GM12878 (cell line): ENCODE measurements around the gene JOSD2. TPM values are rescaled to one million over a fixed set of nuclear protein-coding genes. Genes with fewer than 3 reads are reported as not detected.
A peak's percentile ranks its signal among the peaks of the same experiment; 100 is the strongest.

ENCODE experiments used
- ATAC-seq: fragments of 200-7000 bp; cut with Tn5 transposase; 3 replicates; pipeline ENCODE4 v1.9.1; 2020; ENCODE audit warnings: mild to moderate bottlenecking, moderate library complexity
- BruUV-seq: library from RNA; stranded (reverse); fragments of 400-500 nt; replicated peaks from 2 replicates; lab custom pipeline; 2021; lab: Mats Ljungman, UMichigan
- CTCF ChIA-PET: fragments of 300-600 bp; sonication (Branson Sonifier 250); formaldehyde crosslinking; extraction: SDS; loops from one replicate; lab custom pipeline; 2021; ENCODE audit warnings: inconsistent platforms; lab: Yijun Ruan, JAX
- POLR2A ChIA-PET: fragments of 350-600 bp; formaldehyde crosslinking; extraction: SDS; loops from one replicate; lab custom pipeline; 2021; ENCODE audit warnings: inconsistent platforms; lab: Charles Lee
- RAD21 ChIA-PET: fragments of 300-600 bp; sonication (Branson Sonifier 250); formaldehyde crosslinking; loops from one replicate; lab custom pipeline; 2023; ENCODE audit warnings: antibody characterized with exemption; ENCODE audit not compliant: unreplicated experiment; lab: Charles Lee
- SMC1A ChIA-PET: fragments of 300-600 bp; sonication (Branson Sonifier 250); formaldehyde crosslinking; loops from one replicate; lab custom pipeline; 2023; ENCODE audit not compliant: unreplicated experiment, uncharacterized antibody; lab: Charles Lee
- DNase-seq: peaks from one replicate; pipeline ENCODE4 v3.0.0-alpha.2; 2011; ENCODE audit warnings: low read depth, low spot score
- FAIRE-seq: peaks from 3 replicates; lab custom pipeline; 2011; peaks lifted over from hg19 to GRCh38; lab: Jason Lieb, UNC
- H2AFZ ChIP-seq: 2 replicates; pipeline ENCODE4 v1.6.0; 2011; ENCODE audit warnings: low read depth, low read length, control low read depth; ENCODE audit not compliant: control insufficient read depth
- H3K27ac ChIP-seq: 2 replicates; pipeline ENCODE4 v1.5.1; 2011; ENCODE audit warnings: control low read depth; ENCODE audit not compliant: control insufficient read depth, insufficient read depth
- H3K27me3 ChIP-seq, 2 experiments: replicated peaks in 1 of 2; 2 replicates each; pipeline versions ENCODE4 v1.6.0 to v1.6.1; 2011; ENCODE audit warnings: low read length in 1 of 2; ENCODE audit not compliant: control insufficient read depth in 2 of 2, insufficient read depth in 2 of 2
- H3K36me3 ChIP-seq, 2 experiments: 2 replicates each; pipeline ENCODE4 v1.5.1; 2011; ENCODE audit warnings: low read length in 1 of 2; ENCODE audit not compliant: control insufficient read depth in 2 of 2, insufficient read depth in 2 of 2
- H3K4me1 ChIP-seq: 2 replicates; pipeline ENCODE4 v1.6.1; 2011; ENCODE audit warnings: mild to moderate bottlenecking, low read length, moderate library complexity, mixed read lengths; ENCODE audit not compliant: control insufficient read depth, insufficient read depth
- H3K4me2 ChIP-seq: 2 replicates; pipeline ENCODE4 v1.6.0; 2011; ENCODE audit warnings: control low read depth; ENCODE audit not compliant: control insufficient read depth, insufficient read depth
- H3K4me3 ChIP-seq: fragments of 200-600 bp; sonication (generic); 2 replicates; pipeline ENCODE4 v1.5.1; 2016
- H3K79me2 ChIP-seq: 2 replicates; pipeline ENCODE4 v1.6.0; 2011; ENCODE audit warnings: low read length; ENCODE audit not compliant: control insufficient read depth, insufficient read depth
- H3K9ac ChIP-seq: 2 replicates; pipeline ENCODE4 v1.8.0; 2011; ENCODE audit warnings: low read length, control low read depth, mixed read lengths; ENCODE audit not compliant: control insufficient read depth, insufficient read depth
- H3K9me3 ChIP-seq: replicated peaks from 3 replicates; pipeline ENCODE4 v1.5.1; 2011; ENCODE audit warnings: mild to moderate bottlenecking, low read length; ENCODE audit not compliant: control insufficient read depth, insufficient read depth
- H4K20me1 ChIP-seq: 2 replicates; pipeline ENCODE4 v1.6.0; 2011; ENCODE audit not compliant: control insufficient read depth, insufficient read depth
- CREM ChIP-seq: IDR thresholded peaks from 2 replicates; pipeline ENCODE4 v1.6.1; 2014; ENCODE audit warnings: antibody characterized with exemption, low read depth
- ESRRA ChIP-seq: IDR thresholded peaks from 2 replicates; pipeline ENCODE4 v1.6.1; 2012; ENCODE audit warnings: mild to moderate bottlenecking, low read length, improper control_type of control experiment
- POLR2AphosphoS5 ChIP-seq: IDR thresholded peaks from 2 replicates; pipeline ENCODE4 v1.6.1; 2011; ENCODE audit warnings: mild to moderate bottlenecking, low read length, inconsistent platforms
- RCOR1 ChIP-seq: conservative IDR thresholded peaks from 2 replicates; pipeline ENCODE4 v1.6.1; 2012; ENCODE audit warnings: low read depth, low read length, improper control_type of control experiment
- STAT3 ChIP-seq: IDR thresholded peaks from 2 replicates; pipeline ENCODE4 v1.6.1; 2011; ENCODE audit warnings: low read depth, low read length, improper control_type of control experiment
- TCF3 ChIP-seq: IDR thresholded peaks from 2 replicates; pipeline ENCODE4 v1.6.1; 2012; ENCODE audit warnings: low read depth, mild to moderate bottlenecking, low read length, borderline replicate concordance; ENCODE audit not compliant: insufficient read depth
- ZZZ3 ChIP-seq: IDR thresholded peaks from 2 replicates; pipeline ENCODE4 v1.6.1; 2011; ENCODE audit warnings: low read depth; ENCODE audit not compliant: control insufficient read depth, insufficient read length
- WGBS: methylation state at CpG from one replicate; pipeline ENCODE4 v1.1.6; 2016; ENCODE audit warnings: low lambda C conversion rate; ENCODE audit not compliant: insufficient replicate concordance, insufficient coverage; ENCODE audit errors: missing lambda C conversion rate; 5-methylcytosine and 5-hydroxymethylcytosine counted together
- in situ Hi-C: fragments of 300-500 bp; cut with MboI; formaldehyde crosslinking; loops from 9 replicates; pipeline ENCODE4 v1.14.3; 2018; ENCODE audit warnings: mixed read lengths
- intact Hi-C: fragments of 100-400 bp; cut with micrococcal nuclease; formaldehyde crosslinking; loops from one replicate; pipeline ENCODE4 v1.14.2; 2022; ENCODE audit not compliant: unreplicated experiment
- polyA plus RNA-seq, 11 experiments: library from polyadenylated mRNA; depleted of rRNA in 4 of 11; unstranded in 6 of 11; stranded (reverse) in 5 of 11; fragments of >200 nt; fragmentation: Nextera tagmentation in 4 of 11; fragmentation: Illumina TruSeq in 1 of 11; extraction: Ambion mirVana in 4 of 11; extraction: Trizol in 1 of 11; gene quantifications; 1 replicate in 1 of 11; 2 replicates in 10 of 11; pipeline versions ENCODE4 v1.2.1 to v1.2.3, GENCODE V29; 2011 to 2016; ENCODE audit warnings: inconsistent platforms in 2 of 11, missing spikeins in 2 of 11, low read depth in 1 of 11
- total RNA-seq, 4 experiments: library from RNA; depleted of rRNA in 3 of 4; stranded (reverse); fragments of >200 nt in 3 of 4; fragmentation: Illumina TruSeq in 1 of 4; extraction: Trizol in 1 of 4; gene quantifications; 2 replicates each; pipeline versions ENCODE4 v1.2.1 to v1.2.3, GENCODE V29; 2013 to 2021
- TF ChIP-seq, protein P1 (sequence below): fragments of 450-650 bp; IDR thresholded peaks from 2 replicates; pipeline ENCODE4 v1.6.1; 2016; ENCODE audit warnings: mild to moderate bottlenecking

Gene JOSD2
- total and polyA plus RNA-seq, 10 of the 15 experiments (the other 5 are each of a cell fraction or from before 2014, with no cell fraction given): 0.91 to 26.7 (median 13.0) TPM

DNA sequence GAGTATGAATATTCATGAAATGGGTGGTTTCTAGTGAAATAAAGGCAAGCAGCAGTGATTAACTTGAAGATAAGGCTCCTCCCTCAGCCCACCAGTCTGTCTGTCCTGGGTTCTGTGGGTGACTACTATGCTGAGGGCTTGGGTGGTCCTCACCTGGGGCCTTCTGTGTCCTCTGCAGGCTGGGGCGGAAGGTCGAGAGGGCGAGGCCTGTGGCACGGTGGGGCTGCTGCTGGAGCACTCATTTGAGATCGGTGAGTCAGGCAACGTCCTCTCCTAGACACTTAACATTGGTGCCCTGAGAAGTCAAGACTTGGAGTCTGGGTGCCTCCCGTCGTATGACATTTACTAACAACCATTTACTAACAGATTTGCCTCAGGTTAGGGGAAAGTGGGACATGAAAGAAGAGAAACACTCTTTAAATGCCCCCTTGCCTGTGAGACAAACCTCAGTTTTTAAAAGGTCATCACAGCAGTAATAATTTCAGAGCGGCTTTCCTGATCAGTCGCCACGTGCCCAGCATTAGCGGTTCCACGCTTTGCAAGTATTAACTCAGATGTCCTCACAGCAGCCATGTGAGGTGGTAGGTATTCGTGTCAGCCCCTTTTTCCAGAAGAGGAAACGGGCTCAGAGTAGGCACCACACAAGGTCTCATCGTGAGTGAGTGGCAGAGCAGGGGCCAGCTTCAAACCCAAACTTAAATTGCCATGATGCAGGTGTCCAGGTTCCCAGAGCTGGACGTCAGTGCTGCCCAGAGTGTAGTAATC is 33.1 kb downstream of the JOSD2 start:
- FAIRE-seq (no peak), DNase-seq (no peak), ATAC-seq (no peak)
- H3K9ac ChIP-seq: no peak overlapping the region
- H3K4me2 ChIP-seq: peak overlapping the region; percentile 56
- SMC1A ChIA-PET: no interaction called here
- no TSS peak for BruUV-seq
- H3K27me3 ChIP-seq: no peaks in the 10 kb centered on the region
- TF ChIP-seq STAT3: no peak
- TF ChIP-seq POLR2AphosphoS5: 0 out of 2 replicates have a peak, but pooled peaks have one; percentile 16
- no peak for TF ChIP-seq TCF3
- CTCF ChIA-PET: interaction anchor here (1.1 to 1.8 kb wide), 2 partner anchors 17 to 78 kb away, joined by 3 to 6 read pairs; no protein-coding TSS in a partner anchor
- peaks cover 22% of the 10 kb centered on the region for H3K79me2 ChIP-seq
- in situ Hi-C loops (no loop called here), intact Hi-C loops (no loop called here)
- H3K36me3 ChIP-seq: peaks cover 9 to 21% of the 10 kb centered on the region in 2 experiments; a peak in 3 of 4 replicates
- POLR2A ChIA-PET: no interaction called here
- H2AFZ ChIP-seq: no peak overlapping the region
- H4K20me1 ChIP-seq: no peaks in the 10 kb centered on the region
- peak overlapping the region; percentile 90 for H3K4me3 ChIP-seq
- H3K9me3 ChIP-seq: peaks cover 6% of the 10 kb centered on the region; the same call in 2 of the 3 replicates
- RAD21 ChIA-PET: no interaction called here
- no peaks in the 10 kb centered on the region for H3K4me1 ChIP-seq
- WGBS: 98% methylated on average over 17 of the region's 17 CpGs
- no peak overlapping the region for H3K27ac ChIP-seq

GRCh38 chr19:50476907-50477238 is 34.1 kb downstream of the JOSD2 start:
- peaks cover 6% of the 10 kb centered on the region; the same call in 2 of the 3 replicates for H3K9me3 ChIP-seq
- TF ChIP-seq, protein P1, sequence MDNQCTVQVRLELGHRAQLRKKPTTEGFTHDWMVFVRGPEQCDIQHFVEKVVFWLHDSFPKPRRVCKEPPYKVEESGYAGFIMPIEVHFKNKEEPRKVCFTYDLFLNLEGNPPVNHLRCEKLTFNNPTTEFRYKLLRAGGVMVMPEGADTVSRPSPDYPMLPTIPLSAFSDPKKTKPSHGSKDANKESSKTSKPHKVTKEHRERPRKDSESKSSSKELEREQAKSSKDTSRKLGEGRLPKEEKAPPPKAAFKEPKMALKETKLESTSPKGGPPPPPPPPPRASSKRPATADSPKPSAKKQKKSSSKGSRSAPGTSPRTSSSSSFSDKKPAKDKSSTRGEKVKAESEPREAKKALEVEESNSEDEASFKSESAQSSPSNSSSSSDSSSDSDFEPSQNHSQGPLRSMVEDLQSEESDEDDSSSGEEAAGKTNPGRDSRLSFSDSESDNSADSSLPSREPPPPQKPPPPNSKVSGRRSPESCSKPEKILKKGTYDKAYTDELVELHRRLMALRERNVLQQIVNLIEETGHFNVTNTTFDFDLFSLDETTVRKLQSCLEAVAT: peak; percentile 81
- TF ChIP-seq ZZZ3 (no peak), CREM (no peak), RCOR1 (no peak), ESRRA (no peak)
- FAIRE-seq (no peak), DNase-seq (no peak), ATAC-seq (no peak)
- intact Hi-C loops: no loop called here
- in situ Hi-C loops: no loop called here
- BruUV-seq: TSS peak; percentile 78
- H3K4me1 ChIP-seq: no peaks in the 10 kb centered on the region
- H4K20me1 ChIP-seq: no peaks in the 10 kb centered on the region
- H3K27ac ChIP-seq: peak overlapping the region; percentile 60; the same call in 1 of the 2 replicates
- RAD21 ChIA-PET: no interaction called here
- H3K27me3 ChIP-seq: no peaks in the 10 kb centered on the region
- peaks cover 22% of the 10 kb centered on the region for H3K79me2 ChIP-seq
- peak overlapping the region; percentile 90 for H3K4me3 ChIP-seq
- H2AFZ ChIP-seq: peak overlapping the region; percentile 82; the same call in 1 of the 2 replicates
- H3K9ac ChIP-seq: peak overlapping the region; percentile 69
- SMC1A ChIA-PET: no interaction called here
- H3K36me3 ChIP-seq: peaks cover 9 to 18% of the 10 kb centered on the region in 2 experiments; a peak in 2 of 4 replicates
- CTCF ChIA-PET: no interaction called here
- POLR2A ChIA-PET: interaction anchor here (0.7 kb wide), 1 partner anchor 120 kb away, joined by 3 read pairs; no protein-coding TSS in a partner anchor
- peak overlapping the region; percentile 12; the same call in 1 of the 2 replicates for H3K4me2 ChIP-seq
- WGBS: 9% methylated on average over 20 of the region's 20 CpGs
